Measurements from ENCODE around the gene LPIN1.
"Not testable (repeated sequence)": the region's sequence is repeated elsewhere in the genome, so short reads cannot be mapped to it uniquely, and the experiment has no call there.

The LPIN1 gene

DNA sequence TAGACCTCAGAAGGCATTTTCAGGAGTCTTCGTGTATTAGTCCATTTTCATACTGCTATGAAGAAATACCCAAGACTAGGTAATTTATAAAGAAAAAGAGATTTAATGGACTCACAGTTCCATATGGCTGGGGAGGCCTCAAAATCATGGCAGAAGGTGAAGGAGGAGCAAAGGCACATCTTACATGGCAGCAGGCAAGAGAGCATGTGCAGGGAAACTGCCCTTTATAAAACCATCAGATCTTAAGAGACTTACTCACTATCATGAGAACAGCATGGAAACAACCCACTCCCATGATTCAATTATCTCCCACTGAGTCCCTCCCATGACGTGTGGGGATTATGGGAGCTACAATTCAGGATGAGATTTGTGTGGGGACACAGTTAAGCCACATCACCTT is 101.5 kb downstream of the LPIN1 start:
- DNase-seq, result not testable (repeated sequence)

DNA sequence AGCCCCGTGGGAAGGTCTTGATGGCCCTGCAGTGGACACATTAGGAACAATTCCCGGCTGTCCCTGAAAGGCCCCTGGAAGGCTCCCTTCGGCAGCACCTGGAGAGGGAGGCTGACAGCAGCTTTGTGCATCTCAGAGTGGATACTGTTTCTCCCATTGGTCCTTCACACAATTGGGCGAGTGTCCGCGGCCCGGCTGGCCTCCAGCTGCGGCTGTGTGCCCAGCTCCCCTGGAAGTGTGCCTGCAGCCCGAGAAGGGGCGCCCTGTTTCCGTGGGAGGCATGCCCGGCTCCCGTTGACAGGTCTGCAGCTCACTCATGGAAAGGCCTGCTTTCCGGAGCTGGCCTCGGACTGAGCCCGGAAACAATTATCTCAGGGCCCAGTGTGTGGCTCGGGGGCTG is 103.7 kb downstream of the LPIN1 start:
- no peak for DNase-seq

DNA sequence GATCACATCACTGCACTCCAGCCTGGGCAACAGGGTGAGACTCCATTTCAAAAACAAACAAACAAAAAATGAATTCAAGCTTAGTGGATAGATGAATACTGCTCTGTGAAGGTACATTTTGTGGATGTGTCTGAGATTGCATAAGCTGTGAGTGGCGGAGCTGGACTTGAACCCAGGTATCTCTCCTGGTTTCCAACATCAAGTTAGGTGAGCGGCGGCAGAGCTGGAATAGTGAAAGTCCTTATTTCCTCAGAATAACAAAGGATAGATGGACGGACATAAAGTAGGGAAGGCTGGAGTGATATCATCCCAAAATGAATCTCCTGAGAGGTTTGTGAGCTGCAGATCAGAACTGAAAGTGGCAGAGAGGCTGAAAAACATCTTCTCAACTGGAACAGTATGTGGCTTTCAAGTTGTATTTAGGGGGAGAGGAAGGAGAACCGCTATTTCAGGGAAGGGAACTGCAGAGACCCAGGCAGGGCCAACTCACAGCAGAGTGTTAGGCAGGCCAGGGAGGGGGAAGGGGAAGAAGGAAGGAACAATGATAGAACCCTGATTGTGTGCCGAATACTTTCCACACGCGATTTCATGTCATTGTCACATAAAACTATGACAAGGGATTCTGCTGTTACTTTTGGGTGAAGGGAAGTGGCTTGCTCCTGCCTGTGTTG is 106.2 kb downstream of the LPIN1 start:
- no peak for DNase-seq

DNA sequence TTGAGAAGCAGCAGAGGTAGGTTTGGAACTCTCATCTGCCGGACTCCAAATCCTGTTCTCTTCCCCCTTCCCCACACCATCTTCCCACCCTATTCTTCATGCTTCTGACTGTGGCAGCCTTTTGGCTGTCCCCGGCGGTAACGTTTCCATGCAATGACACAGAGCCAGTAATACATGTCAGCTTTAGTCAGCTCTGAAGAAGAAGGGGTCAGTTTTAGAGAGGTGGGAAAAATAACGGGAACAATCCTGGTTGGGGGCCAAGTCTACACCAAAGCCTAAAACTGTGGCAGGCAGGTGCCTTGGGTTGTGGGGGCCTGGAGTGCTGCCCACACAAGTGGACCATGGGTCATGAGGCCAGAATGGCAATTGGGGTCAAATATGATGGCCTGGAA is 106.8 kb downstream of the LPIN1 start:
- DNase-seq, result no peak

DNA sequence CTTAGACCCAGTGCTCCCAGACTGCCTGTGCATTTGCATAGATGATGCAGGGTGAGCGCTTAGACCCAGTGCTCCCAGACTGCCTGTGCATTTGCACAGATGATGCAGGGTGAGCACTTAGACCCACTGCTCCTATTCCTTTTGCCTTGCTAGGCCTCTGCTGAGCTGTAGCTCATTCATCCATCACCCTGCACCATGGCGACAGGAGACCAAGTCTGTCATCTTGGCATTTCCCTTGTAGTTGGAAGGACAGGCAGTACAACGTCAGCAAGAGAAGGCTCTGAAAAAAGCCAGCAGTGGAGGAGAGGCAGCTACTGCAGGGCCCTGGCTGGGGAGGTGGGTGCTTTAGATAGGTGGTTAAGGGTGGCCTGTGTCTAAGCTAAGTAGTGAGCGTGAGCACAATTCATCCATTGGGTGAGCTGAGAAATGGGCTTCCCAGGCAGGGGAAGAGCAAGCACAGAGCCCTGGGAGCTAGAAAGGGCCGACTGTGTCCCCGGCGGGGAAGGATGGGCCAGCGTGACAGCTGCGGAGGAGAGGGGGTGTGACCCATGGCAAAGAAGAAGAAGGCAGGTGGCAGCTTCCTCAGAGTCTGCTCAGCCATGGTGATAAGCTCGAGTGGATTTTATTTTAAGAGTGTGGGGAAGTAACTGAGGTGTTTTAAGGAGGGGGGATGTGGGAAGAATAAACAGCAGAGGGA is 108.8 kb downstream of the LPIN1 start:
- no peak for DNase-seq

DNA sequence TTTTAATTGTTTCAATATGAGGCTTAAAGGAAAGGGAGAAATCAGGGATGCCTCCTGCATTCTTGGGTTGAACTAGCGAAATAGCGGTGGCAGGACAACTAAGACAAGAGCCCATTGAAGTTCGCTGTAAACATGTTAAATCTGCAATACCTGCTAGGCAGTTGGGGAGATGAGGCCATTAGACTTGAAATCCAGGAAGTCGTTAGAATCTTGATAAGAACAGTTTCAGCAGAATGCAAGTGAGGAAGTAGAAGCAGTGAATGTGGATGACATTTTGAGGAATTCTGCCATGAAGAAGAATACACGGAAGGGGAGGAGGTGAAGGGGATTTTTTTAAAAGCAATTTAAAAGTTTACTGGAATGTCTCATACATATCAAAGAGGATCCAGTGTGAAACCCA is 109.7 kb downstream of the LPIN1 start:
- no peak for DNase-seq

DNA sequence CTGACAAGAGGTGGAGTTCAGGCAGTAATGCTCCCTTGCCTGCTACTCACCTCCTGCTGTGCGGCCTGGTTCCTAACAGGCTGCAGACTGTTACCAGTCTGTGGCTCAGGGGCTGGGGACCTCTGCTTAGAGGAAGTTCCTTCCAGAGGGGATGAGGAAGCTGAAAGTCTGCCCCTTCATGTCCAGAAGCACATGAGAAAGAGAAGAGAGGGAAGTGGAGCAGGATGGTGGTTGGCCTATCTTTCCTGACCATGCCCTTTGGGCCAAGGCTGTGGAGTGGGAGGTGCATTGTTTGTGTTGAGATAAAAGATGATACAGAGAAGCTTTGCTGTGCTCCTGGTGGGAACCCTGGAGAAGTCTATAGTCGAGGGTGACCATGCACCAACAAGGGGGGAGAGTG is 112.5 kb downstream of the LPIN1 start:
- DNase-seq, result no peak

DNA sequence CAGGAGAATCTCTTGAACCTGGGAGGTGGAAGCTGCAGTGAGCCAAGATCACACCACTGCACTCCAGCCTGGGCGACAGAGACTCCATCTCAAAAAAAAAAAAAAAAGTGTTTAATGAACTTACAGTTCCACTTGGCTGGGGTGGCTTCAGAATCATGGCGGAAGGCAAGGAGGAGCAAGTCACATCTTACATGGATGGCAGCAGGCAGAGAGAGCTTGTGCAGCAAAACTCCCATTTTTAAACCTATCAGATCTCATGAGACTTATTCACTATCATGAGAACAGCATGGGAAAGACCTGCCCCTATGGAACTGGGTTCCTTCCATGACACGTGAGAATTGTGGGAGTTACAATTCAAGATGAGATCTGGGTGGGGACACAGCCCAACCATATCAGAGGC is 113.5 kb downstream of the LPIN1 start:
- DNase-seq, result not testable (repeated sequence)

DNA sequence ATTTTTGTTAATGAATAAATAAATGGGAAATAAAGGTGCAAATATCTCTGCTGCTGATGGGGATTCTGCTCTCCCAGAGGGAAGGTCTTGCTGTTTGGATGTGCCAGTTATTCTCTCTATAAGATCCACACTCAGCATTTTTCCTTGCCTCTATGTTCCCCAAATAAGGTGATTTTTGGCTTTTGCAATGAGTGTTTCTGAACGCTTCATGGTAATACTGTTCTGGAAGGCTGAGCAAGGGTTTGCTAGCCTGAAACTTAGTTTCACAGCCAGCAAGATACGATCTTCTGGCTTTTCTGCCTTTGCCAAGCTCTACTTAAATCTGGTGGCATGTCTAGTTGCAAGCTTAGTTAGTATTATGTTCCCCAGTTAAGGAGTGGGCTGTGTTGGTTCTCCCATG is 114.6 kb downstream of the LPIN1 start:
- no peak for DNase-seq

DNA sequence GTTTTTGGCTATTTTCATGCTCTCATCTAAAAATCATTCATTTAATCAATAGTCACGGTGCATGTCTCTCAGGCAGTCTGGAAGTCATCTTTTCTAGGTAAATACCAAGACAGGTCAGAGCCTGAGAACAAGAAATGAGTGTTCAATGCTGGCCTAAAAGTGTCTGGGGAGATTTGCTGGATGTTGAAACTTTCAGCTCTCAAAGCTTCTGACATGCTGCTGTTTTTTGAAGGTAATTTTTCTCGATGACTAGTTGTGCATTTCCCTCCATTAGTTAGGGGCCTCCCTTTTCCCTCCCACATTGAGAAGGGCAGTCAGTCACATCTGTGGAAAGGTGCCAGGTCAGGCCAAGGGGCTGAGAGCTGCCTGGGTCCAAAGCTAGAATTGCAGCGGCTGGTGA is 115.6 kb downstream of the LPIN1 start:
- no peak for DNase-seq

DNA sequence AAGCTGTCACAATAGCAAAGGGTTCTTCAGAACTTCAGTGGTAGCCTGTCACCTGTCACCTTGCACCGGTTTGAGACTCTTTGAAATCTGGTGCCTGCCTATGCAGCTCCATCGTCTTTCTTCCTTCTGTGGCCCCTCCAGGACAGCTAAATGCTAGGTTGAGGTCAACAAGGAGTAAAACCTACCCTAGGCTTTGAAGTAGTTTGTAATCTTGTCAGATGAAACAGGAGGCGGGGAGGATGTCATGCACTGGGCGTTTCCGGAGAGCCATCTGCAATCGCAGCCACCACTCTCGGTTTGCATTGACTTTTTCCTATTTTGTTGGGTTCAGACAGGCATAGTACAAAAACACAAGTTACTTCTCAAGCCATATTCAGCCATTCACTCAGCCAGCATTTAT is 116.7 kb downstream of the LPIN1 start:
- DNase-seq, result no peak

DNA sequence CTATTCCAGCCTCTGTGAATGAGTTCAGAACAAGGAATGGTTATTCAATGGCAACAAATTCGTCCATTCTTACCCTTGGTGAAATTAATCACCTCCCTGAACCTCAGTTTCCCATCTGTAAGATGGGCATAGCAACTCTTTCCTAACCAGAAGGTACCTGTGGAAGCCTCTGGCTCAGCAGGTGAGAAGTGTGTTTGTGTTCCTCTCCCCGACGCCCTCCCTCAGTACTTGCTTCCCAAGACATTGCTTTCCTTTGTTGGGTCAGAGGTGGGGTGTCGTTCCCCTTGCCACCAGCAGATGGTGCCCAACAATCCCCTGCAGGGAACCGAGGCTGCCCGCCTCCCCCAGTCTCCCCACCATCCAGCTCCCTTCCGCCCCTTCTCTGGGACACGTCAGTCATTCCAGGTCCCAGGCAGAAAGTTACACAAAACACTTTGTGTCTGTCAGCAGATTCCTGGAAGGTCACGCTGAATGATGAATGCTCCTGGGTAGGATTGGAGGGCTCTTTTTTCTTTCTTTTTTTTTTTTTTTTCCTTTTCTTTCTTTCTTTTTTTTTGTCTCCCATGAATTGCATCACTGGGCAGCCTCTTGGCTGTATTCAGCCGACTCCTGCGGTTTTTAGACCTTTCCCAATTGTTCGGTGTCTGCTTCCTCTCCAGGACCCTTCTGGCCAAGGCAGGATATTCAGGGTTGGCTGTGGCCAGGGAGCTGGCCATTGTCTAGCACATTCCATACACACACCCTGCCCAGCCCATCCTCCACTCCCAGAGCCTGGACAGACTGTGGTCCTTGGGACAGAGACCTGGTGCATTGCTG is 117.3 kb downstream of the LPIN1 start:
- peak; percentile 16 for DNase-seq

DNA sequence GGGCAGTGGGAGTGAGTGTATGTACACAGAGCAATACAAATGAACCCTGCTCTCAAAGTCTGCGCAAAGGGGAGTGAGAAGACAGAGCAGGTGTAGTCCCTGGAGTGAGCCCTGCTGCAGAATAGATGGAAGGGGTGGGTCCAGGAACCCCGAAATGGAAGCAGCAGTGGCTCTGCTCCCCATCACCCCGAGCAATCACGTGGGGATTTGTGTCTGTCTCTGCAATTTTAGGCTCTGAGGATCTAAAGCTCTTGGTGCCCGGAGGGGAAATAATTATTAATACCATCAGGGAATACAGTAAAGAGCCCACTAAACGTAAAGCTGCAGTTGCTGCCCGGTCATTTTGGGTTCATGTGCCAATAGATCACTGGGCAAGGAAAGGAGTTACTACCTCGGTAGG is 118.3 kb downstream of the LPIN1 start:
- no peak for DNase-seq

DNA sequence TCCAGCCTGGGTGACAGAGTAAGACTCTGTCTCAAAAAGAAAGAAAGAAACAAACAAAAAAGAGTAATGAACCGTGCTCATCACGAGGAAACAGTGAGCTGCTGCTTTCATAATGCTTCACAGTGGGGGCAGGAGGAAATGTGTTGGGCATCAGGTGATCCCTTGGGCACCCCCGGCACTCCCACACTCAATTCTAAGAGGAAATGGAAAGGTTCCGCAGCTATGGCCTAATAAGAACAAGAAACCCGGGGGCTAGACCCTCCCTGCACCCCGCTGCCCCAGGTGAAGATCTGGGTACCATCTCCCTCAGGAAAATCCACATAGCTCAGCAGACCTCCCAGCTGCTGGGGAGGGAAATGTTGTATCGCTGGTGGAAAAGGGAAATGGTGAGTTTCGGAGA is 118.9 kb downstream of the LPIN1 start:
- DNase-seq, result no peak

DNA sequence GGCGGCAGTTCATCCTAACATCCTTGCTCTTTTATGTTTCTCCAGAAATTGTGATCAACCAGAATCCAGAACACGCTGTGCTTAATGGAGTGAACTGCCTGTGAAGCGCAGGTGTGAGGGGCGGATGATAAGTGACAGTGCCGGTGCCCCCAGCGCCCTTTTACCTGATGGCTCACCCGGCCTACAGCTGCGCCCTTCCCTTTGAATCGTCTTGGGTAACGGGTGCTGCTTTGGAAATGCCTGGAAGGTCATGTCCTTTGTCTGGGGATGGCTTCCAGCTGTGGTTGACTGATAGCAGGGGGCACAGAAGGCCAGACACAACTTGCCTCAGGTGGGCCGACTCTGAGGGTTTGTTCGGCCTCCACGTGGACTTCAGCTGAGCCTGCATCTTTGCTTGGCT is 119.4 kb downstream of the LPIN1 start:
- DNase-seq, result no peak

DNA sequence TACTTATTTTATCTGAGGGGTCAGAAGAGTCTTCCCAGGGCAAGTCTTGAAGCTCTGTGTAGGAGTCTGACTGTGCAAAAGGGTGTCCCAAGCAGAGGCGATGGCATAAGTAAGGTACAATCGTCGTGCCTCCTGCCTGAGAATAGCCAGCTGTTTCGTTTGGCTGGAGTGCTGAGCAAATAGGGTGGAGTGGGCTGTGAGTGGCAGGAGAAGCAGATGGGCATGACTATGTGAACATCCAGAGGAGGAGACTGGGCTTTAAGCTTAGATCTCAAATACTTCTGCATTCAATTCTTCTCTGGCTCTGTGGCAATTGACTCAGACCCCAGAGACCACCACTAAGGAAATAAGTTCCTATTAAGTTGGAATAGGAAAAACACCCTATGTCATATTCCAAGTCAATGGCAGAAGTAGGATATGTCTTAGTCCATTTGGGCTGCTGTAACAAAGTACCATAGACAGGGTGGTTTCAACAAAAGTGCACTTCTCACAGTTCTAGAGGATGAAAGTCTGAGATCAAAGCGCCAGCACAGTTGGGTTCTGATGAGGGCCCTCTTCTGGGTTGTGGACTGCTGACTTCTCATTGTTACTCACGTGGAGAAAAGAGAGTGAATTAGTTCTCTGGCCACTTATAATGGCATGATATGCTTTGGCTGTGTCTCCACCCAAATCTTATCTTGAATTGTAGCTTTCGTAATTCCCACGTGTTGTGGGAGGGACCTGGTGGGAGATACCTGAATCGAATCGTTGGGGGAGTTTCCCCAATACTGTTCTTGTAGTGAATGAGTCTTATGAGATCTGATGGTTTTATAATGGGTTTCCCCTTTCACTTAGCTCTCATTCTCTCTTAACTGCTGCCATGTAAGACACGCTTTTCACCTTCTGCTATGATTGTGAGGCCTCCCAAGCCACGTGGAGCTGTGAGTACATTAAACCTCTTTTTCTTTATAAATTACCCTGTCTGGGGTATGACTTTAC is 120.2 kb downstream of the LPIN1 start:
- peak; percentile 48 for DNase-seq

DNA sequence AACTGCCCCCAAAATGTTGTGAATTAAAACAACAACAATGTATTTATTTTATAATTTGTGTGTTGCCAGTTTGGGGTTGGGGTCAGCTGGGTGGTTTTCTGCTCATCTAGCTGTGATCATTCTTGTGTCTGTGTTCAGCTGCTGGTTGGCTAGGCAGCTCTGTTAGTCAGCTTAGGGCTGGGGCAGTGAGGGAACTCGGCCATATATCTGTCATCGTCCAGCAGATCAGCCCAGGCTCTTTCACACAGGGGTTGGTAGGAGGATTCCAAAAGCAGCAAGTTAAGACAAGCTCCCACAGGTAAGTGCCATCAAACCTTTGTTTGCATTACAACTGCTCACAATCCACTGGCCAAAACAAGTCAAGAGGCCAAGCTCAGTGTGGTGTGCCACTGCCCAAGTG is 121.5 kb downstream of the LPIN1 start:
- no peak for DNase-seq

DNA sequence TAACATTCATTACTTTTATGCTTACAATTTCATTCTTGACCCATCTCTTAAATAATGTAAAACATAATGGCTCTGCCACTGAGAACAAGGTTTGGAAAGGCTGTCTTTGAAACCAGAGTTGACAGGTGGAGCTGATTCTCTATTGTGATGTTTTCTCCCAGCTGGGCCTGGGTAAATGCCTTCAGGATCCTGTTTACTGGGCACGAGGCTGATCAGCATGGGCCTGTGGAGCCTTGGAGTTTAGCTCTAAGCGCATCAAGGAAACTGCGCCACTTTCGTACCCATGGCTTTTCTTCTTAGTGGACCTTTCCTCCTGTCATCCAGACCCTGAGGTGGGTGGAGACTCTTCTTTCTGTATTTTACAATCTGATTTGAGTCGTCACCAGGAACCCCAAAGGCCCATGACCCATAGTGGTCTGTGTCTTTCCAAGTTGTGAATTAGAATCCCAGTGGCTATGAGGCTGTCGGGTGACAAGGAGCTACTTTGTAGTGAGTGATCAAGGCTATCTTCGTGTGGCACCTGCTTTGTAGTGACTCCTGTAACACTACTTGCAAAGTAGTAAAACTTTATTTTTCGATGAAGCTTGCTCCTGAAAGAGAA is 123.1 kb downstream of the LPIN1 start:
- DNase-seq, result no peak

DNA sequence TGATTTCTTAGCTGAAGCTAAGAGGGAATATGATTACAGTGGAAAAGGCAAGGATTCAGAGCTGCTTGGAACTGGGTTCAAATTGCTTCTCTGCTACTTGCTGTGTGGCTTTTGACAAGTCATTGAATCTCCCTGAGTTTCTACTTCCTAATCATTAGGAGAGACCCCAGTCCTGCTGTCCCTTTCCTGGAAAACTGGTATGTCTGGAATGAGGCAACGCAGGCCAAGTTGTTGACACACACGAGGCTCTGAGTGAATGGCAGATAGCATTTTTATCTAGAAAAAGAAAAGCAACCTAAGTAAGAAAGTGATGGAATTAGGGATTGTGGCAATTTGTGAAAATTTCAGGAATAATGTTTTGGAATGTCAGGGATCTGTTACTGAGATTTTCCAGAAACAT is 123.6 kb downstream of the LPIN1 start:
- no peak for DNase-seq

DNA sequence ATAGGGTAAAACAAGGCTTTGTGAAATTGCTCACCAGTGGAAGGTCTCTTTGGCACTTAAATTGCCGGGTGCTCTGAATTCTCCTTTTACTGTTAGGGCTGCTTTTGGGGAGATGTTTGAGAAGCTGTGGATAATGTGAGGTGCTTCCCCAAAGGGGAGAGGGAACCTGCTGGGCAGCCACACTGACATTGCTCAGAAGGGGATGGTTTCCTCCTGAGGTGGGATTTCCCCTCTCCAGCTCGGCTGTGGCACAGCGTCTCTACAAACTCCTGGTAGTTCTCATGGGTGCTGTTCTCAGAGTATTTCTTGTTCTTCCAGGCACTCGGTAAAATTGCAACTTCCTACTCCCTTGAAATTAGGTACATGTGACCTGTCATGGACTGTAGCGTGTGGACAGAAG is 124.2 kb downstream of the LPIN1 start:
- DNase-seq, result no peak

DNA sequence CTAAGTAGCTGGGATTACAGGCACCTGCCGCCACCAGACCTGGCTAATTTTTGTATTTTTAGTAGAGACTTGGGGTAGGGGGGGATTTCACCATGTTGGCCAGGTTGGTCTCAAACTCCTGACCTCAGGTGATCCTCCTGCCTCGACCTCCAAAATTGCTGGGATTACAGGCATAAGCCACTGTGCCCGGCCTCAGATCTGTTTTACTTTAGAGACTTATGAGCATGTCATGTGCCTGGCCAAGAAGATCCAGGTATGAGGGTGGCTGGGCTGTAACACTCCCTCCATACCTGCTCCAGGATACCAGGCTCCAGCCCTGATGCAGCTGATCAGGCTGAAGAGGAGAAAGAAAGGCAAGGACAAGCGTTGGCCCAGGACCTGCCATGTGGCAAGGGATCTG is 125.0 kb downstream of the LPIN1 start:
- no peak for DNase-seq

DNA sequence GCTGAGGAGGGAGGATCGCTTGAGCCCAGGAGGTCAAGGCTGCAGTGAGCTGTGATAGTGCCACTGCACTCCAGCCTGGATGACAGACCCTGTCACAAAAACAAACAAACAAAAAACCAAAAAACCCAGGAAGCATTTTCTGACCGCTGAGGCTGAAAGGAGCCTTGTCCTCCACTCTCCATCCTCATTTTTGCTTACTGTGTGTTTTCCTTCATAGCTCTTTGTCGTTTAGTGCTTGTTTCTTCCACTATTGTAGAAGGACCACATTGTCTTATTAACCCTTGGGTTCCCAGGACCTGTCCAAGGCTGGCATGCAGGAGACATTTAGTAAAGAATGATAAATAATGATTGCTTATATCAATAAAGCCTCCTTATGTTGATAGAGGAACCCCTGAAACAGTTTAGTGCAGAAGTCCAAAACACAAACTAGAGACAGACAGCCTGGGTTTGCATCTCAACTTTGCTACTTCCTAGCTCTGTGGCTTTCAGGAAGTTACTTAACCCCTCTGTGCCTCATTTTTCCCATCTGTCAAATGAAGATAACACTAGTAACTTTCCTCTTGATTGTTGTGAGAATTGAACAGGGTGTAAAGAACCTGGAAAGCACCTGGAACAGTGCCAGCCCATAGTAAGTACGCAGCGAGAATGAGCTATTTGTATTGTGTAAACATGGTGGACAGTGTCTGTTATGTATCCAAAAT is 126.0 kb downstream of the LPIN1 start:
- no peak for DNase-seq

Measured in NCI-H1092 treated with DMSO at 0.1 percent for 48 hours (cell line).